ENCODE measurements around the gene TLL2. TPM values are rescaled to one million over a fixed set of nuclear protein-coding genes. Genes with fewer than 3 reads are reported as not detected.

The TLL2 gene
- total RNA-seq, 1 experiment from 2014 or later: 0.14 TPM

GRCh38 chr10:96387161-96387560 lies 126.6 kb downstream of the TLL2 start:
- no peaks in the 10 kb centered on the region for H3K4me1 ChIP-seq
- H3K27me3 Mint-ChIP-seq (ENCODE audit: insufficient read depth, unreplicated experiment): peaks cover 18% of the 10 kb centered on the region
- no TSS peak for BruUV-seq (replicated peaks)
- no peak overlapping the region for H3K4me3 Mint-ChIP-seq (ENCODE audit: unreplicated experiment)
- no peaks in the 10 kb centered on the region for H3K4me1 Mint-ChIP-seq (ENCODE audit: low read depth, unreplicated experiment)
- no peaks in the 10 kb centered on the region for H3K36me3 ChIP-seq (ENCODE audit: control insufficient read depth, insufficient read depth, low read length)
- POLR2A ChIA-PET: no interaction called here
- H3K36me3 Mint-ChIP-seq (ENCODE audit: insufficient read depth, unreplicated experiment): no peaks in the 10 kb centered on the region
- H3K27me3 ChIP-seq (replicated peaks; ENCODE audit: control insufficient read depth, insufficient read depth, low read length): peaks cover 2% of the 10 kb centered on the region; the same call in 1 of the 2 replicates
- CTCF ChIA-PET: no interaction called here
- no peak overlapping the region for H3K27ac Mint-ChIP-seq (ENCODE audit: unreplicated experiment)
- no peak for TF ChIP-seq CTCF (IDR thresholded peaks at IDR 0.05; ENCODE audit: insufficient read depth in 1 of 2, low read depth in 1 of 2, low read length in 1 of 2, severe bottlenecking in 1 of 2, unreplicated experiment in 1 of 2)
- no peak overlapping the region for H3K4me3 ChIP-seq (ENCODE audit: low read depth, low read length)
- DNase-seq: no peak
- intact Hi-C loops (cut with micrococcal nuclease; ENCODE audit: unreplicated experiment): no loop called here
- no peaks in the 10 kb centered on the region for H3K9me3 ChIP-seq
- no peaks in the 10 kb centered on the region for H3K9me3 Mint-ChIP-seq (ENCODE audit: unreplicated experiment)

GRCh38 chr10:96384506-96384905 lies 129.2 kb downstream of the TLL2 start:
- Histone ChIP-seq H3K4me3 (ENCODE audit: low read depth, low read length) (no peak overlapping the region), H3K9me3 (no peaks in the 10 kb centered on the region), H3K27me3 (replicated peaks; ENCODE audit: control insufficient read depth, insufficient read depth, low read length) (peaks cover under 1% of the 10 kb centered on the region; the same call in 1 of the 2 replicates), H3K4me1 (no peaks in the 10 kb centered on the region), H3K36me3 (ENCODE audit: control insufficient read depth, insufficient read depth, low read length) (no peaks in the 10 kb centered on the region)
- Mint-ChIP-seq H3K9me3 (ENCODE audit: unreplicated experiment) (no peaks in the 10 kb centered on the region), H3K4me3 (ENCODE audit: unreplicated experiment) (no peak overlapping the region), H3K27me3 (ENCODE audit: insufficient read depth, unreplicated experiment) (peaks cover 18% of the 10 kb centered on the region), H3K4me1 (ENCODE audit: low read depth, unreplicated experiment) (no peaks in the 10 kb centered on the region), H3K36me3 (ENCODE audit: insufficient read depth, unreplicated experiment) (no peaks in the 10 kb centered on the region), H3K27ac (ENCODE audit: unreplicated experiment) (no peak overlapping the region)
- no TSS peak for BruUV-seq (replicated peaks)
- POLR2A ChIA-PET: no interaction called here
- intact Hi-C loops (cut with micrococcal nuclease; ENCODE audit: unreplicated experiment): no loop called here
- TF ChIP-seq CTCF (IDR thresholded peaks at IDR 0.05; ENCODE audit: insufficient read depth in 1 of 2, low read depth in 1 of 2, low read length in 1 of 2, severe bottlenecking in 1 of 2, unreplicated experiment in 1 of 2): no peak
- CTCF ChIA-PET: interaction anchor here (1.2 kb wide), 1 partner anchor 9 kb away, joined by 4 read pairs; no protein-coding TSS in a partner anchor
- DNase-seq: no peak

- BruUV-seq (replicated peaks): no TSS peak
- H3K4me1 Mint-ChIP-seq (ENCODE audit: low read depth, unreplicated experiment): peaks cover 1% of the 10 kb centered on the region
- no peak overlapping the region for H3K4me3 Mint-ChIP-seq (ENCODE audit: unreplicated experiment)
- no peaks in the 10 kb centered on the region for H3K9me3 Mint-ChIP-seq (ENCODE audit: unreplicated experiment)
- H3K36me3 ChIP-seq (ENCODE audit: control insufficient read depth, insufficient read depth, low read length): no peaks in the 10 kb centered on the region
- H3K36me3 Mint-ChIP-seq (ENCODE audit: insufficient read depth, unreplicated experiment): no peaks in the 10 kb centered on the region
- H3K27me3 Mint-ChIP-seq (ENCODE audit: insufficient read depth, unreplicated experiment): peaks cover 4% of the 10 kb centered on the region
- peaks cover under 1% of the 10 kb centered on the region; the same call in 1 of the 2 replicates for H3K4me1 ChIP-seq
- no peak for DNase-seq
- intact Hi-C loops (cut with micrococcal nuclease; ENCODE audit: unreplicated experiment): no loop called here
- H3K27ac Mint-ChIP-seq (ENCODE audit: unreplicated experiment): no peak overlapping the region
- ChIA-PET CTCF (no interaction called here), POLR2A (no interaction called here)
- H3K4me3 ChIP-seq (ENCODE audit: low read depth, low read length): no peak overlapping the region
- H3K27me3 ChIP-seq (replicated peaks; ENCODE audit: control insufficient read depth, insufficient read depth, low read length): no peaks in the 10 kb centered on the region; the same call in 1 of the 2 replicates
- H3K9me3 ChIP-seq: no peaks in the 10 kb centered on the region
- TF ChIP-seq CTCF (IDR thresholded peaks at IDR 0.05; ENCODE audit: insufficient read depth in 1 of 2, low read depth in 1 of 2, low read length in 1 of 2, severe bottlenecking in 1 of 2, unreplicated experiment in 1 of 2): no peak
Measured at GRCh38 chr10:96380821-96381220, 132.9 kb downstream of the TLL2 start.
